ENCODE measurements around the gene RCBTB2.
"Not testable (repeated sequence)": the region's sequence is repeated elsewhere in the genome, so short reads cannot be mapped to it uniquely, and the experiment has no call there.

The RCBTB2 gene

GRCh38 chr13:48475230-48475629 lies 57.6 kb downstream of the RCBTB2 start:
- H3K27ac ChIP-seq = no peak overlapping the region
- peaks cover 4 to 15% (median 11%) of the 10 kb centered on the region in 3 donors for H3K36me3 ChIP-seq
- intact Hi-C loops (cut with DNase I; ENCODE audit: low total_unique reads) = no loop called here
- H3K9me3 ChIP-seq = no peaks in the 10 kb centered on the region
- TF ChIP-seq, protein P1, sequence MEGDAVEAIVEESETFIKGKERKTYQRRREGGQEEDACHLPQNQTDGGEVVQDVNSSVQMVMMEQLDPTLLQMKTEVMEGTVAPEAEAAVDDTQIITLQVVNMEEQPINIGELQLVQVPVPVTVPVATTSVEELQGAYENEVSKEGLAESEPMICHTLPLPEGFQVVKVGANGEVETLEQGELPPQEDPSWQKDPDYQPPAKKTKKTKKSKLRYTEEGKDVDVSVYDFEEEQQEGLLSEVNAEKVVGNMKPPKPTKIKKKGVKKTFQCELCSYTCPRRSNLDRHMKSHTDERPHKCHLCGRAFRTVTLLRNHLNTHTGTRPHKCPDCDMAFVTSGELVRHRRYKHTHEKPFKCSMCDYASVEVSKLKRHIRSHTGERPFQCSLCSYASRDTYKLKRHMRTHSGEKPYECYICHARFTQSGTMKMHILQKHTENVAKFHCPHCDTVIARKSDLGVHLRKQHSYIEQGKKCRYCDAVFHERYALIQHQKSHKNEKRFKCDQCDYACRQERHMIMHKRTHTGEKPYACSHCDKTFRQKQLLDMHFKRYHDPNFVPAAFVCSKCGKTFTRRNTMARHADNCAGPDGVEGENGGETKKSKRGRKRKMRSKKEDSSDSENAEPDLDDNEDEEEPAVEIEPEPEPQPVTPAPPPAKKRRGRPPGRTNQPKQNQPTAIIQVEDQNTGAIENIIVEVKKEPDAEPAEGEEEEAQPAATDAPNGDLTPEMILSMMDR (IDR thresholded peaks at IDR 0.05) = no peak
- H3K4me3 ChIP-seq = no peak overlapping the region
- DNase-seq = no peak
- H3K4me1 ChIP-seq = peaks cover 0 to 15% (median 2%) of the 10 kb centered on the region in 4 donors
- H3K27me3 ChIP-seq = no peaks in the 10 kb centered on the region

DNA sequence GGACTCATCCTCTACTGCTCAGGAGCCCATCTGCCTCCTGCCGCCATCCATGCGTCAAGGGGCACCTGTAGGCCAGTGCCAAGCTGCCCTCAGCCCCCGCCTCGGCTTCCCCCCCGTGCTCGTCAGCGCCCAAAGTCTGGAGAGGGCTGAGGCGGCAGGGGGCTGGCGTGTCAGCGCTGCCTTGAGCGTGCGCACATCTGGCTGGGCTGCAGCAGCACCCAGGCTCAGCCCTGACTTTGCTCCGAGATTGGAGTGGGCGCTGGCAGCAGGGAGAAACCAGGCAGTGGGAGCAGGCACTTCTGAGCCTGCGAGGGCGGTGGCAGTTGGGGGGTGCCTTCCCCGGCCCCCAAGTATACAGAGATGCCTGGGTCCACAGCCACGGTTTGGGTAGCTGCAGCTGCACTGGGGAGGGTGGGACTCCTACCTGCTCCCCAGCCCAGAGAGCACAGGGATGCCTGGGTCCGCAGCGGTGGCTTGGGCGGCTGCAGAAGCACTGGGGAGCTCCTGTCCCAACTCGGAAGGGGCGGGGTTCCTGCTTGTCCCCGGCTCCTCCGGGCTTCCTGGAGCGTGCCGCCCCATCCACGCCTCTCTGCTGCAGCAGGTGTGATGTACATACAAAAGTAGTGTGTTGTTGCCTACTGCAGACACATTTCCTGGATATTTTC lies 75.2 kb downstream of the RCBTB2 start:
- Histone ChIP-seq H3K4me1 (no peaks in the 10 kb centered on the region), H3K27ac (no peak overlapping the region), H3K27me3 (no peaks in the 10 kb centered on the region), H3K4me3 (no peak overlapping the region), H3K9me3 (no peaks in the 10 kb centered on the region), H3K36me3 (peaks cover 37 to 58% (median 53%) of the 10 kb centered on the region in 3 donors)
- intact Hi-C loops (cut with DNase I; ENCODE audit: low total_unique reads) = no loop called here
- no peak for DNase-seq
- TF ChIP-seq, protein P1 (IDR thresholded peaks at IDR 0.05) = no peak

DNA sequence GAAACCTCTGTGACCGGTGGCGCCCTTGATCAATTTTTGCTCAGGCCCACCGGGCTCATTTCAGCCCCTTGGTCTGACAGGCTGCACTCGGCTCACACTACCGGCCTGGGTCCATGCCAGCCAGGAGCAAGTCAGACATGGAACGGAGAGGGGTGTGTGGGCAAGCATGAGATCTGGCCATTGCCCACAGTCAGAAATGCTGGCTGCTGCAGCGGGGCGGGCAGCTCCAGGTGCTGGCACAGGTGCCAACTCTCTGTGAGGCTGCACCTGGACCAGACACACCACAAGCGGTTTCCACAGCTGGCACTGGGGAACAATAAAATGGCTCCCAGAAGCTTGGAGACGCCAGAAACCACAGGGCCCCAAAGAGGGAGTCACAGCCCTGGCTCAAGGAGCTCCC lies 76.3 kb downstream of the RCBTB2 start:
- intact Hi-C loops (cut with DNase I; ENCODE audit: low total_unique reads) = no loop called here
- no peak overlapping the region for H3K4me3 ChIP-seq
- DNase-seq = no peak

DNA sequence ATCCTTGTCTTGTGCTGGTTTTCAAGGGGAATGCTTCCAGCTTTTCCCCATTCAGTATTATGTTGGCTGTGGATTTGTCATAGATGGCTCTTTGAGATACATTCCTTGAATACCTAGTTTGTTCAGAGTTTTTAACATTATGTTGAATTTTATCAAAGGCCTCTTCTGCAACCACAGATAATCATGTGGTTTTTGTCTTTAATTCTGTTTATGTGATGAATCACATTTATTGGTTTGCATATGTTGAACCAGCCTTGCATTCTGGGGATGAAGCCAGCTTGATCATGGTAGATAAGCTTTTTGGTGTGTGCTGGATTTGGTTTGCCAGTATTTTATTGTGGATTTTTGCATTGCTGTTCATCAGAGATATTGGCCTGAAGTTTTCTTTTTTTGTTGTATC lies 81.7 kb downstream of the RCBTB2 start:
- H3K27ac ChIP-seq; intact Hi-C loops (cut with DNase I; ENCODE audit: low total_unique reads); H3K4me3 ChIP-seq; DNase-seq; H3K27me3 ChIP-seq: not testable (repeated sequence)
- peaks cover 0 to 10% (median 0%) of the 10 kb centered on the region in 3 donors for H3K9me3 ChIP-seq
- H3K36me3 ChIP-seq = peaks cover 2 to 15% (median 5%) of the 10 kb centered on the region in 3 donors
- H3K4me1 ChIP-seq = peaks cover 0 to 35% (median 8%) of the 10 kb centered on the region in 4 donors

More for the DNA sequence above, 76.3 kb downstream of the RCBTB2 start:
- no peaks in the 10 kb centered on the region for H3K9me3 ChIP-seq
- peaks cover 33 to 51% (median 46%) of the 10 kb centered on the region in 3 donors for H3K36me3 ChIP-seq
- H3K27ac ChIP-seq = no peak overlapping the region
- H3K4me1 ChIP-seq = no peaks in the 10 kb centered on the region
- TF ChIP-seq, protein P1 (IDR thresholded peaks at IDR 0.05) = no peak
- H3K27me3 ChIP-seq = no peaks in the 10 kb centered on the region

DNA sequence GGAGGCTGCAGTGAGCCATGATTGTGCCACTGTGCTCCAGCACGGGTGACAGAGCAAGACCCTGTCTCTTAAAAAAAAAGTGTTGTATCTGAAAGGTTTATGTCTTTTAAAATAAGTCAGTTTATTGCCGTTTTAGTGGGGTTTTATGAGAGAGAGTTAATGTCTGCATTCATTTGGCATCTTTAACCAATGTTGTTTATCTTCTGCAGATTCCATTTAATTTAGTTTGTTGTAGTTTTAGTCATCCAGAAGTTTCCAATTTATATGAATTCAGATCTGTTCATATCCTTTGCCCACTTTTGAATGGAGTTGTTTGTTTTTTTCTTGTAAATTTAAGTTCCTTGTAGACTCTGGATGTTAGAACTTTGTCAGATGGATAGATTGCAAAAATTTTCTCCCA lies 83.2 kb downstream of the RCBTB2 start:
- H3K27me3 ChIP-seq = no peaks in the 10 kb centered on the region
- DNase-seq = no peak
- peak overlapping the region; percentile 17 to 32 for H3K27ac ChIP-seq
- intact Hi-C loops (cut with DNase I; ENCODE audit: low total_unique reads) = no loop called here
- TF ChIP-seq, protein P1 (IDR thresholded peaks at IDR 0.05) = no peak
- peaks cover 0 to 42% (median 9%) of the 10 kb centered on the region in 4 donors for H3K4me1 ChIP-seq
- peaks cover 0 to 10% (median 0%) of the 10 kb centered on the region in 3 donors for H3K9me3 ChIP-seq
- H3K4me3 ChIP-seq = no peak overlapping the region
- H3K36me3 ChIP-seq = peaks cover 0 to 14% (median 0%) of the 10 kb centered on the region in 3 donors

DNA sequence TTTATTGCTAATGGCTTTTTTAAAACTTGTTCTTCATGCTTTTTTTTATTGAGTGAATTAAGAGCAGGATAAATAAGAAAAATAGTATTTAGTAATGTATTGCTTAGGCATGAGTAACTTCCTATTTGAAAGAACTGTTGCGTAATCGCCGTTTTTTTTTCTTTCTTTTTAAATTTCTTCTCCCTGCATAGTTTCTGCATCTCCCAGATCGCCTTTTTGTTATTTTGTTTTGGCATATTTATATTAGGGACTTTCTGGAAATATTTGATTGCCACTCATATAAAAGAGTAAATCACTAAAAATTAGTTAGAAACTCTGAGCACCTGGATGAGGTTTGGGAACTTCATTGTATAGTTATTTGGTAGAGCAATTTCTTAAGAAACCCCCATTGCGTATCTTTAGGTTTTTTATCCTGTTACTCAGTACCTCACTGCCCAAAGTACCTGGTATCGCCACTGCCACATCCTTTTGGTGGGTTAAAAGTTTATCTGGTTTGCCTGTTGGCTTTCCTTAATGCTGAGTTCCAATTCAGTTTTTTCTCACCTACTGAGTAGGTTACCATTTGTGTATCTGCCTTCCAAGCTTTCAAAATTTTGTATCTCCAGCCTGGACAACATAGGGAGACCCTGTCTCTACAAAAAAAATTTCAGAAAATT lies 83.8 kb downstream of the RCBTB2 start:
- Histone ChIP-seq H3K9me3 (peaks cover 0 to 10% (median 0%) of the 10 kb centered on the region in 3 donors), H3K36me3 (peaks cover 0 to 11% (median 0%) of the 10 kb centered on the region in 3 donors), H3K4me3 (no peak overlapping the region), H3K4me1 (peaks cover 0 to 44% (median 9%) of the 10 kb centered on the region in 4 donors), H3K27me3 (no peaks in the 10 kb centered on the region), H3K27ac (peak overlapping the region; percentile 17 to 32)
- TF ChIP-seq, protein P1 (IDR thresholded peaks at IDR 0.05) = no peak
- no peak for DNase-seq
- intact Hi-C loops (cut with DNase I; ENCODE audit: low total_unique reads) = no loop called here

Data from tibial artery (tissue), 4 donors.